C4-2B (cell line): ENCODE results near the gene FGF18.

Source experiments
- CTCF ChIP-seq: fragments of 450-650 bp; conservative IDR thresholded peaks from 2 replicates; pipeline ENCODE4 v1.5.1; 2017; ENCODE audit warnings: mild to moderate bottlenecking
- ZFX ChIP-seq: fragments of 450-650 bp; IDR thresholded peaks from 2 replicates; pipeline ENCODE4 v1.6.1; 2017

GRCh38 chr5:171462136-171462927 is 42.9 kb downstream of the FGF18 start:
- TF ChIP-seq CTCF (no peak), ZFX (no peak)
